Smooth muscle cell of the brain vasculature (primary cell): ENCODE data around the gene ZNF638.

Source experiments
- DNase-seq: peaks from one replicate; pipeline ENCODE4 v3.0.0-alpha.2; 2012; ENCODE audit warnings: low read depth, low spot score

Gene ZNF638

GRCh38 chr2:71455011-71455740, 123.6 kb downstream of the ZNF638 start:
- DNase-seq: no peak

DNA sequence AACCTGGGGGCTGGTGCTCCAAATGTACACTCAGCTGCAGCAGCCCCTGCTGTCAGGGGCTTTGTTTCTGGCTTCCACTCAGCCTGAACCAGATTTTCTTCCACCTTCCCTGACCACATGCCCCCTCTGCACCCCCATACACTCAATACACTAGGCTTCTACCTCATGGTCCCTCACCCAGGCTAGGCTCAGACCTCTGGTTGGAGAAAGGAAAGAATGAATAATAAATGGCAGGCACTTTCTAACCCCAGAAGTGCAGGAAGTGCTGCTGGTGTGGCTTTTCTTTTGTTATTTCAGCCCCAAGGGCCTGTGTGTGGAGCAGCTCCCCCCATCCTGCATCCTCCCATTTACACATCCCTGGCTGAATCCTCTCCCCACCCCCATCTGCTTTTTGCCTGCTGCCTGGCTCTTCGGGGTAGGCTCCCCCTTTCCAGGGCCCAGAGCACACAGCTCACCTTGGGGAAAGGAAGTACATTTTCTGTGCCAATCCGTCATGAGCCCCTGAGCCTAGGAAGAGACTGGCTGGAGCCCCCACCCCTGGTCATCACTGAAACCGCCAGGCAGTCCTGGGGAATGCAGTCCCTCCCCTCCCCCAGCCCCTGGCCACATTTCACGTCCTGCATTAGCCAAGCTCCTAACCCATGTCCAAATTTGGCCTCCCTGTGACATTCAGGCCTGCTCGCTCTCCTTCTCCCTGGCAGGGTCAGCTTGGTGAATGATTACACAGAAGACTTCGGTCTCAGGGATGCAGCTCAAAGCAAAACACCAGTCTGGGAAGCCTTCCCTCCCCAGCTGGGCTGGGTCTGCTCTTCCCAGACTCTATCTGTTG, 124.4 kb downstream of the ZNF638 start:
- no peak for DNase-seq

DNA sequence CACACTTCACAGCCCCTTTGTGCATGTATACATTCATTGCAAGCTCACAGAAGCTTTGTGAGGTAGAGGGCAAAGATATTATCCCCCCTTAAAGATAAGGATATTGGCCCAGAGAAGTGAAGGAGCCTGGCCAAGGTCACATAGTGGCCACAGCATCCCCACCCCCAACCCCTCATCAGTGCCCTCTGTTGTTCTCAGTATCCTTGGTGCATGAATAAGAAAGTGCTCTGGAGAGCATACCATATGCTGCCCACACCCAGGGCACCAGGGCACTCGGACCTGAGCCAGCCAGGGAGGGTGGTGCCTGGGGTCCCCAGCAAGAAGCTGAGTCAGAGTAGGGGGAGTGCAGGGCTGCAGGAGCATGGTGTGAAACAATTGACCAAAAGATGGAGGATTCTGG, 125.0 kb downstream of the ZNF638 start:
- DNase-seq: no peak

DNA sequence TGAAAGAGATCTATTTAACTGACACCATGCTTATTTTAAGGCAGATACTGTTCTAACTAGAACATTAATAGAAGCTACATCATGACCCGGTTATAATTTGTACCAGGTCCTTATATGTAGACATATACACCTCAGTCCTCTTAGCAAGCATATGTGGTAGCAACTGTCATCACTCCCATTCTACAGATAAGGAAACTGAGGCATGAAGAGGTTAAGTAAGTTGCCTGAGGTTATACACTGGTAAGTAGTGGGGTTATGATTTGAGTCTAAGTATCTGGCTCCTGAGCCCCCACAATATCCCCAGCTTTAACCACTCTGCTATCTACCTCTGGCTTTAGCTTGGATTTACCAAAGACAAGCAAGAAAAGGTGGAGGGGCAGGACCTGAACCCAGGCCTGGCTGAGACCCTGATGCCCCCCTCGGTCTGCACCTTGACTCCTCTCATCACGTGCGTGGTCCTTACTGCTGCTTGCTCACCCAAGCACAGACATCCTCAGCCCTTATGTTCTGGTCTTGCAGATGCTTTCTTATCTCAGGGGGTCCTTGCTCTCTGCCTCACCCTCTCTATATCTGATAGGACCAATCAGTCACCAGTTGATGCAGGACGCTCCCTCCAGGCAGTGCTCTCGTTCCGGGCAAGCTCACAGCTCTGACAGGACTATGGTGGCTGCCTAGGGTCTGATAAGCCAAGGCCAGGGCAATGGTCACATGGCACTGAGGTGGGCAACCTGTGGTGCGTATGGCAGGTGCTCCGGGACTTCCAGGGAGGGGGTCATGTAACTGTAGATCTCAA, 125.7 kb downstream of the ZNF638 start:
- DNase-seq: no peak

GRCh38 chr2:71457923-71458322, 126.3 kb downstream of the ZNF638 start:
- DNase-seq: no peak

GRCh38 chr2:71458413-71459083, 127.0 kb downstream of the ZNF638 start:
- DNase-seq: no peak

- DNase-seq: no peak
These were observed 127.5 kb downstream of the ZNF638 start for GRCh38 chr2:71459084-71459431.

DNA sequence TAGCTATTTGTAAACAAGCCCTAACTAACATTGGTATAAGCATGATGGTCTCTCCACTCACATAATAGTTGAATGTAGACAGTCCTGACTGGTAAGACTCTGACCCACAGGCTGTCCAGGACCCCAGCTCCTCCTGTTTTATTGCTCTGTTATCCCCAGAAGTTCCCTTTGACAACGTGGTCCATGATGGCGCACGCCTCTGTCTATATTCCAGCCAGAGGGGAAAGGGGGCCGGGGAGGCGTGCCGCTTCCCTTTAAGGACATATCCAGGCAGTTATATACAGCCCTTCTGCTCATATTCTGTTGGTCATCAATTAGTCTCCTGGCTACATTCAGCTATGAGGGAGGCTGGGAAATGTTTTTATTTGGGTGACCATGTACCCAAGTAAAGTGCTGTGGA, 128.5 kb downstream of the ZNF638 start:
- no peak for DNase-seq

- DNase-seq: no peak
These were observed 129.2 kb downstream of the ZNF638 start for GRCh38 chr2:71460595-71461303.

DNA sequence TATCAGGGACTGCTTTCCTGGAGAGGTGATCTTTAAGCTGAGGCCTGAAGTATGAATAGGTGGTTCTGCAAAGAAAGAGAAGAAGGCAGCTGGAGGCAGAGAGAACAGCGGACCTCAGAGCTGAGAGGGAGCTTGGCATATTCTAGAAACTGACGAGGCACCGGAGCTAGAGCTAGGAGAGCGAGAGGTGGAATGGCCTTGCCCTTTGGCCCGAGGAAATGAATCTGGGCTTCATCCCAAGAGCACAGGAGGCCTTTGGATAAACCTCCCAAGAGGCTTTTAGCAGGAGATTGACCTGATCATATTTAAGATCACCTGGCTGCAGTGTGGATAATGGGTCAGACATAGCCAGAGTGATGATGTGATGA, 129.7 kb downstream of the ZNF638 start:
- no peak for DNase-seq

GRCh38 chr2:71462056-71462605, 130.5 kb downstream of the ZNF638 start:
- no peak for DNase-seq

GRCh38 chr2:71462641-71463341, 131.2 kb downstream of the ZNF638 start:
- DNase-seq: no peak

GRCh38 chr2:71463342-71463654, 131.7 kb downstream of the ZNF638 start:
- no peak for DNase-seq

GRCh38 chr2:71464389-71464788, 132.8 kb downstream of the ZNF638 start:
- DNase-seq: no peak

DNA sequence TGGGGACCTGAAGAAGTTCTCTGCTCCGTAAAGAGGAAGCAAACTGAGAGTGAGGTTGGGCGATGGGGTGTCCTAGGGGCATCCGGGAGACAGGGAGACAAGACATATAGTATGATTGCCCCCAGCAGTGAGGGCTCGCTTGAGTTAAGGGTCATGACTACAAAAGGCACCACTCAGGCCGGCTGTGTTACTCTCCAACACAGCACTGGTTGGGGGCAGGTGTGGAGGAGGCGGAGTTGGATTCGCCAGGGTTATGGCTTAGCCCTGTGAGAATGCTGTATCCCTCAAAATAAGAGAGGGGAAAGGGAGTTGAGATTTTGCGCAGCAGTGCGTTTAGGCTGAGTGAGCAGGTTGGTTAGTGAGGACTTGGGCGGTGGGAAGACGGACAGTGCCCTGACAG, 133.8 kb downstream of the ZNF638 start:
- DNase-seq: no peak

GRCh38 chr2:71465961-71466300, 134.3 kb downstream of the ZNF638 start:
- DNase-seq: no peak

DNA sequence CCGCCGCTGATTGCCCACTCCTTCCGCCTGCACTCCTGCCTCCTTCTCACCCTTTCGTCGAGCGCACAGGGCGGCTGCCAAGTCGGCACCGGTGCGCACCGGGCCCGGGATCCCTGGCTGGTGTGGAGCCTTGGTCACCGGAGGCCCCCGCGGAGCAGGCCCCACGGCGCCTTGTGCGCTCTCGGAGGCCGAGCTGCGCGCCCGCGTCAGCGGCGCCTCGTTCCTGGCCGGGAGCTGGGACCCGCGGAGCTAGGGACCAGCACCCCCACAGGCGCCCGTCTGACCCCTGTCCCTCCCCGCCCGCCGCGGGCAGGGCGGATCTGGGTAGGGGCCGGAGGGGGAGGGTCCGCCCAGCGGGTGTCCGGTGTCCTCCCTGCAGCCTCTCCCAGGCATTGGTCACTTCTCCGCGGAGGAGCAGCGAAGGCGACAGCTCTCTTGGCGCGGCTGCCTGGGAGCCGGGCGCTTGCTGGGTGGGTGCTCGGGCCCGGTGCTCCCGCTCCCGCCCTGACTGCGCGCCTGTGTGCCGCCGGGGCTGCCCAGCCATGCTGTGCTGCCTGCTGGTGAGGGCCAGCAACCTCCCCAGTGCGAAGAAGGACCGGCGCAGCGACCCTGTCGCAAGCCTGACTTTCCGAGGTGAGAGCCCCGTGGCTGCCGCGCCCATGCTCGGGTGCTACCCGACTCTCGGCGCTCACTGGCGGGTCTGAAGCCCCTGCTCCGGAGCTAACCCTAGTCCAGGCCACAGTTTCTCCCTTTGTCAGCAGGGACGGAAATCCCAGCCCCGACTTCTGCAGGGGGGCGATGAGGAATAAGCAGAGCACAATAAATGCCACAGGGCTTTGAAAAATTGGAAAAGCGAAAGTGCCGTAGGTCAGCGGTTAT, 135.0 kb downstream of the ZNF638 start:
- no peak for DNase-seq

DNA sequence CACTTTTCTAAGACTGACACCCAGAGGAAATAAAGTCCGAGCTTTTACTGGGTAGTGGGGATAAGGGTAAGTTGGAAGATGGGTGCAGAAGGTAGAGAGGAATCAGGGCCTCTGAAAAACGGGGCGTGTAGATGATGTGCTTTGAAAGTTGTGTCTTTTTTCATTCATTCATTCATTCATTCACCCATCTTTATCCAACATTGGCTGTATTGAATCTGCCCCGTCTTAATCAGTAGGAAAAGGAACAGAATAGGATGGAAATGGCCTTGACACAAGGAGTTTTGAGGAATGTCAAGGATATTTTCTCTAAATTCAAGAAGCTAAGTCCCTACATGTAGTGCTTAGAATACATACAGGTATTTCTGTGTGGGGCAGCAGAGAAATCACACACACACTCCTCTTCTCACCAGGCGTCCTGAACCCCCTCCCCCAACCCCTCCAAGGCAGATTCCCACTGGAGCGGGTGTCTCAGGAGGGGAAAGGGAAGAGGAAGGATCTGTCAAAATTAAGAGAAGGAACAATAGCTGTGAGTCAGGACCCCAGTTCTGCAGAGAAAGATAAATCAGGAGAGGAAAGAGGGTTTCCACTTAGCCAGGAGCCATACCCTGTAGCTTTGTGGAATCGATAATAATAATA, 135.7 kb downstream of the ZNF638 start:
- no peak for DNase-seq
